22Rv1 (cell line): ENCODE results near the gene CTNNA3.

Source experiments
- H3K27ac ChIP-seq: fragments of 450-650 bp; 2 replicates; pipeline ENCODE4 v1.5.1; 2017
- ZFX ChIP-seq: fragments of 450-650 bp; IDR thresholded peaks from 2 replicates; pipeline ENCODE4 v1.6.1; 2017; ENCODE audit warnings: antibody characterized with exemption, borderline replicate concordance
- TF ChIP-seq, protein P1 (sequence below): fragments of 450-650 bp; IDR thresholded peaks from 2 replicates; pipeline ENCODE4 v1.5.1; 2017; ENCODE audit warnings: mild to moderate bottlenecking

The CTNNA3 gene

DNA sequence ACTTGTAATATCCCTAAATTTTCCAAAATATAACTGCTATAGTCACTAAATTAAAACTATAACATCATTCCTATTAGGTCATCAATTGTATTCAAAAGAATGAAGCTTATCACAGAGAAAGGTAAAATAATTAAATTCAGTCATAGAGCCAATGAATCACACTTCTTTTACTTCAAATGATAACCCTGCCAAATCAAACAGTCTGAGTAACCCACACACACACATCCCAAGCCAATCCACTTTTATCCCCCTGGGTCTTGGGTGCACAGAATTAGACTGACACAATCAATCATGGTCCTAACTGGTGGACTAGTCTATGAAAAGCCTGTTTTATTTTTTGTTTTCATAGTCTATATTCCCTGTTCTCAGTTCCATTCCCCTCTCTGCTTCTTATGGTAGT lies 25.6 kb downstream of the CTNNA3 start:
- TF ChIP-seq ZFX, result no peak
- TF ChIP-seq, protein P1, sequence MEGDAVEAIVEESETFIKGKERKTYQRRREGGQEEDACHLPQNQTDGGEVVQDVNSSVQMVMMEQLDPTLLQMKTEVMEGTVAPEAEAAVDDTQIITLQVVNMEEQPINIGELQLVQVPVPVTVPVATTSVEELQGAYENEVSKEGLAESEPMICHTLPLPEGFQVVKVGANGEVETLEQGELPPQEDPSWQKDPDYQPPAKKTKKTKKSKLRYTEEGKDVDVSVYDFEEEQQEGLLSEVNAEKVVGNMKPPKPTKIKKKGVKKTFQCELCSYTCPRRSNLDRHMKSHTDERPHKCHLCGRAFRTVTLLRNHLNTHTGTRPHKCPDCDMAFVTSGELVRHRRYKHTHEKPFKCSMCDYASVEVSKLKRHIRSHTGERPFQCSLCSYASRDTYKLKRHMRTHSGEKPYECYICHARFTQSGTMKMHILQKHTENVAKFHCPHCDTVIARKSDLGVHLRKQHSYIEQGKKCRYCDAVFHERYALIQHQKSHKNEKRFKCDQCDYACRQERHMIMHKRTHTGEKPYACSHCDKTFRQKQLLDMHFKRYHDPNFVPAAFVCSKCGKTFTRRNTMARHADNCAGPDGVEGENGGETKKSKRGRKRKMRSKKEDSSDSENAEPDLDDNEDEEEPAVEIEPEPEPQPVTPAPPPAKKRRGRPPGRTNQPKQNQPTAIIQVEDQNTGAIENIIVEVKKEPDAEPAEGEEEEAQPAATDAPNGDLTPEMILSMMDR, result no peak
- H3K27ac ChIP-seq, result 0 out of 2 replicates have a peak overlapping the region, but pooled peaks have one; percentile 7

DNA sequence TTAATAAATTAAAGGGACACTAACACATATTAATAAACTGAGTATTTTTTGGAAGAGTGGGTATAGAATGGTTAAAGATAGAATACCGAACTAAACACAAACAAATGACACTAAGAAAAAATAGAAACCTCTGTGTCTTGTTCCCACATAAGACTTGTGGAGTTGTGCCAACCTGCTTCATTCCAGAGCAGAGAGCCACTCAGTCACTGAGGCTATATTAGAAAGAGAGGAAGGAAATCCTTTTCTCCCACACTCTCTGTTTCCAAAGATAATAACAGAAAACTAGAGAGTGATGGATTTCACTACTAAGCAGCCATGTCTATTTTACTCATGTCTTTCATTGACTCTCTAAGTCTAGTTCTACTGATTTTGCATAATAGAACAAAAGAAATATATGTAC lies 26.0 kb downstream of the CTNNA3 start:
- 0 out of 2 replicates have a peak overlapping the region, but pooled peaks have one; percentile 7 for H3K27ac ChIP-seq
- no peak for TF ChIP-seq ZFX
- TF ChIP-seq, protein P1, result no peak

DNA sequence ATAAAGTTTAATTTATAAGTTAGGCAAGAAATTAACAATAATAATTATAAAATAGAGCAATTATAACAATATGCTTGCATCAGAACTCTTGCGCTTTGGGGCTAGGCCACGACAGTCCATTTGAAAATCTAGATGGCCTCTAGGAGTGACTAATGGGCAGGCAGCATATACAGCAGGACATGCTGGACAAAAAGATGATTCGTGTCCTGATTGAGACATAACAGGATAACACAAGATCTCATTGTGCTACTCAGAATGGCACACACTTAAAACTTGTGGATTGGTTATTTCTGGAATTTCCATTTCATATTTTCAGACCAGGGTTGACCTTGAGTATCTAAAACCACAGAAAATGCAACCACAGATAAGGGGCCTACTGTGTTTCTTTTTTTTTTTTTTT lies 27.5 kb downstream of the CTNNA3 start:
- TF ChIP-seq ZFX, result no peak
- TF ChIP-seq, protein P1, result no peak

DNA sequence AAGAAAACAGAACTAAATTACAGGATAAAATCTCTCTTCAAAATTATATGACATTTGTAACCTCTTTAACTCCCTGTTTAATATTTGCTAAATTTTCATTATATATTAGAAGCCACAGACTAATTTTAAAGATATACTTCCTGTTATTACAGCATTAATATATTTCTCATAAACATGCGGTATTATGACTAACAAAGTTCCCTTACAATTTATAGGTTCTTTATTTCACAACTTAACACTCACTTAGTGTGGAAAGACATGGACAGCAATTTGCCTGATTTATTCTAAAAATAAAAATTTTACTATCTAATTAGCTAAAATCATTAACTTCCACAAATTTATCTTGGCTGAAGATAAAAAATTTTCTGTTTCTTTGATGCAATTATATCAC lies 29.0 kb downstream of the CTNNA3 start:
- TF ChIP-seq, protein P1, result no peak
- no peak for TF ChIP-seq ZFX
- no peak overlapping the region for H3K27ac ChIP-seq

More for the DNA sequence above, 27.5 kb downstream of the CTNNA3 start:
- no peak overlapping the region for H3K27ac ChIP-seq

DNA sequence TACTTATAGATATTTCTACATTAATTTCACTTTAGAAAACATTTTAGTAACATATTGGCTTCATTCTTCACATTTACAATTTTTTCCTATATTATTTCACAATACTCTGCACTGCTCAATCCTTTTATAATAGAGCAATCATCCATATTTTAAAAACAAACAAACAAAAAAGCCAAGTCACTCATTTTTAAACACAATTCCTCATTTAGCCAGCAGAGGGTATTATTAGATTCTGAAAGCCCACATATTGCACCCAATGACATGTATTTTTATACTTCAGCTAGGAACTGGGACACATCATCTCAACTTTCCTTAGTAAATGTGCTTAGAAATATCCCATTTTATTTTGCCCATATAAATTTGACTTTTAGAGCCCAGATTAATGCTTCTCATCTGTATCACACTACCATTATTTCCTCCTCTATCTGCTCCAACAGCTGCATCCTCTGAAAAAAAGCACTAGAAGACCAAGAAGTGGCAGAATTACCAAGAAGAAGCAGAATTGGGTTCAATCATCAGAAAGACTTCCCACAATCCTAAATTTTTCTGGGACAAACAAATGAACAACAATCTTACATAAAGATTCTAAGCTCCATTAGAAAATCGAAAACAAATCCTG lies 29.5 kb downstream of the CTNNA3 start:
- no peak overlapping the region for H3K27ac ChIP-seq
- TF ChIP-seq, protein P1, result peak; percentile 69
- TF ChIP-seq ZFX, result no peak

DNA sequence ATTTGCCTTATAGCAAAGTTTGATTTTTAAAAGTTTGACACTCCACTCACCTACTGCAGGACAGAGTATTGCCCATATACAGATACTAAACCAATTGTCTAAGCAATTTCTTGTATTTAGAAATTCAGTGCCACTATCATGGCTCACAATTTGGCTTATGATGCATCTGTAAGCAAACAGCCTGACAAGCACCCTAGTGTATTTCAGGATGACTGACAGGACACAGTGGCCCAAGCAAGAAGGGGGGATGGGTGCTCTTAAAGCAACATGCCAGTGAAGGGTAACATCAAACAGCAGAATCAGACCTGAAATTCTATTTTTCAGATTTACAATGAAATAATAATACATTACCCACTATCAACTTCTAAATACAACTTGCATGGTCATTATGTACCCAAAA lies 30.5 kb downstream of the CTNNA3 start:
- no peak overlapping the region for H3K27ac ChIP-seq
- no peak for TF ChIP-seq ZFX
- TF ChIP-seq, protein P1, result no peak

DNA sequence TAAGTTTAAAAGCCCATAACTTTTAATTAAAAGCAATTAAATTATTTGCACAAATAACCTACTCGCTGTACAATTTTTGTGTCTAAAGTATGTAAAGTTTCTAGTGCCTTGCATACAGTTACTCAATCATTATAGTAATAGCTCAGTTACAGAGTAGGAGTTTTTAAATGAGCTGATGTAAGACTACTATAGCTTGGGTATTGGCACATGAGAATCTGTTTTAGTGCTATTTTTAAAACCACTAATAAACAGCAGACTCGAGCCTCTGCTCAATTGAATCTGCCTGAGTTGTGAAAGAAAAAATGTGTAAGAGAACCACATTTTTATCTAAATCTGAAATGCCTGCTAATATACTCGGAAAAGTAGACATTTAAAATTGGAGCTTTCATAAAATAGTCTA lies 31.1 kb downstream of the CTNNA3 start:
- H3K27ac ChIP-seq, result no peak overlapping the region
- TF ChIP-seq ZFX, result no peak
- TF ChIP-seq, protein P1, result no peak
